Natural killer cell (primary cell): ENCODE data around the gene ANKRD44. TPM values are rescaled to one million over a fixed set of nuclear protein-coding genes. Genes with fewer than 3 reads are reported as not detected.

Source experiments
- ATAC-seq, 3 donors: fragments of 150-1000 bp in 2 of 3; fragments of 200-7000 bp in 1 of 3; cut with Tn5 transposase; 1 replicate in 1 of 3; 2 replicates in 2 of 3; pipeline ENCODE4 v1.10.0; 2021; ENCODE audit warnings: mild to moderate bottlenecking in 2 of 3, moderate library complexity in 2 of 3
- DNase-seq, 2 donors: peaks; one replicate each; pipeline versions ENCODE4 v3.0.0 to v3.0.0-alpha.2; 2013 to 2021; ENCODE audit warnings: mixed read lengths in 1 of 2
- H3K27ac ChIP-seq: one replicate; pipeline ENCODE4 v1.5.1; 2013; ENCODE audit warnings: mild to moderate bottlenecking, low read length
- H3K27me3 ChIP-seq: one replicate; pipeline ENCODE4 v1.6.1; 2013; ENCODE audit warnings: low read length; ENCODE audit not compliant: control insufficient read depth, insufficient read depth
- H3K36me3 ChIP-seq: one replicate; pipeline ENCODE4 v1.6.1; 2013; ENCODE audit warnings: low read length; ENCODE audit not compliant: control insufficient read depth, insufficient read depth
- H3K4me1 ChIP-seq: one replicate; pipeline ENCODE4 v1.6.1; 2013; ENCODE audit warnings: low read length; ENCODE audit not compliant: control insufficient read depth, insufficient read depth
- H3K4me3 ChIP-seq: one replicate; pipeline ENCODE4 v1.5.1; 2013; ENCODE audit warnings: low read length
- H3K9me3 ChIP-seq: one replicate; pipeline ENCODE4 v1.6.1; 2013; ENCODE audit warnings: low read length; ENCODE audit not compliant: control insufficient read depth, insufficient read depth
- H3K27ac Mint-ChIP-seq, 2 donors: one replicate each; pipeline ENCODE4 v1.8.0; 2022; ENCODE audit warnings: mild to moderate bottlenecking in 2 of 2, mixed read lengths in 2 of 2, moderate library complexity in 1 of 2
- H3K27me3 Mint-ChIP-seq, 2 donors: one replicate each; pipeline ENCODE4 v1.8.0; 2022; ENCODE audit warnings: low read depth in 2 of 2, mixed read lengths in 2 of 2
- H3K36me3 Mint-ChIP-seq: one replicate; pipeline ENCODE4 v1.8.0; 2022; ENCODE audit warnings: mixed read lengths
- H3K4me1 Mint-ChIP-seq, 2 donors: one replicate each; pipeline ENCODE4 v1.8.0; 2022; ENCODE audit warnings: mixed read lengths in 2 of 2
- H3K4me3 Mint-ChIP-seq: one replicate; pipeline ENCODE4 v1.8.0; 2022; ENCODE audit warnings: mild to moderate bottlenecking, moderate library complexity, mixed read lengths
- H3K9me3 Mint-ChIP-seq, 2 donors: one replicate each; pipeline ENCODE4 v1.8.0; 2022; ENCODE audit warnings: mixed read lengths in 2 of 2
- WGBS: methylation state at CpG from one replicate; pipeline ENCODE4 v1.1.7; 2013; ENCODE audit warnings: missing lambda C conversion rate; ENCODE audit not compliant: insufficient coverage; 5-methylcytosine and 5-hydroxymethylcytosine counted together
- intact Hi-C: fragments of 100-400 bp; cut with micrococcal nuclease; formaldehyde crosslinking; loops from one replicate; pipeline ENCODE4 v1.14.2; 2022
- total RNA-seq, 4 donors: library from RNA; stranded (reverse); fragments of 120-200 nt in 1 of 4; gene quantifications; one replicate each; pipeline versions ENCODE4 v1.2.3 to v1.2.4, GENCODE V29; 2013 to 2022
- TF ChIP-seq, protein P1 (sequence below): fragments of 200-600 bp; IDR thresholded peaks from one replicate; pipeline ENCODE4 v1.8.0; 2022; ENCODE audit warnings: antibody characterized with exemption

The ANKRD44 gene
- total RNA-seq, 3 donors from 2014 or later (not counting 1 experiment from before 2014, with no cell fraction given), result 252 to 376 (median 311) TPM

DNA sequence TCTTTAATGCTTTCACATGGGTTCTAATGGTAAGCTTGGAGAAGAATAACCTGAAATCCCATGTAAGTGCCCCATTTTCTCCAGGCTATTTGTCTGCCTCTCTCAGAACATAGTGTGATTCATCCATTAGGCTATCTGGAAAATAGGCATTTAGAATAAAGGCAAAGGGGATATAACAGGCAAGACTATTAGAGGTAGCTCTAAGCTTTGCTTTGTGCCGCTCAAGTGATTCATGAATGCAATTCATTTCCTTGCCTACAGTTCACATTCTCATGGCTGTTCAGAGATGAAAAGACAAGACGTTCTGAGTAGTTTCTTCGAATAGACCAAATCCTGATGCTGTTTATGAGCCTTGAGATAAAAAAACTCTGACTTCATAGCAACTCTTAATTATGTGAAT is 101.7 kb downstream of the ANKRD44 start:
- 0% methylated on average over 1 of the region's 3 CpGs for WGBS
- H3K36me3 ChIP-seq, result peaks cover 13% of the 10 kb centered on the region
- Mint-ChIP-seq H3K36me3 (no peaks in the 10 kb centered on the region), H3K27me3 (no peaks in the 10 kb centered on the region), H3K4me1 (peaks cover 96 to 98% of the 10 kb centered on the region in 2 donors), H3K9me3 (no peaks in the 10 kb centered on the region), H3K27ac (peak overlapping the region; percentile 91 to 96), H3K4me3 (peak overlapping the region; percentile 53)
- DNase-seq (peak in 1 of 2 donors; percentile 52), ATAC-seq (no peak)
- H3K4me1 ChIP-seq, result peaks cover 83% of the 10 kb centered on the region
- intact Hi-C loops, result no loop called here
- no peaks in the 10 kb centered on the region for H3K27me3 ChIP-seq
- peak overlapping the region; percentile 91 for H3K27ac ChIP-seq
- no peak overlapping the region for H3K4me3 ChIP-seq
- H3K9me3 ChIP-seq, result no peaks in the 10 kb centered on the region
- TF ChIP-seq, protein P1, sequence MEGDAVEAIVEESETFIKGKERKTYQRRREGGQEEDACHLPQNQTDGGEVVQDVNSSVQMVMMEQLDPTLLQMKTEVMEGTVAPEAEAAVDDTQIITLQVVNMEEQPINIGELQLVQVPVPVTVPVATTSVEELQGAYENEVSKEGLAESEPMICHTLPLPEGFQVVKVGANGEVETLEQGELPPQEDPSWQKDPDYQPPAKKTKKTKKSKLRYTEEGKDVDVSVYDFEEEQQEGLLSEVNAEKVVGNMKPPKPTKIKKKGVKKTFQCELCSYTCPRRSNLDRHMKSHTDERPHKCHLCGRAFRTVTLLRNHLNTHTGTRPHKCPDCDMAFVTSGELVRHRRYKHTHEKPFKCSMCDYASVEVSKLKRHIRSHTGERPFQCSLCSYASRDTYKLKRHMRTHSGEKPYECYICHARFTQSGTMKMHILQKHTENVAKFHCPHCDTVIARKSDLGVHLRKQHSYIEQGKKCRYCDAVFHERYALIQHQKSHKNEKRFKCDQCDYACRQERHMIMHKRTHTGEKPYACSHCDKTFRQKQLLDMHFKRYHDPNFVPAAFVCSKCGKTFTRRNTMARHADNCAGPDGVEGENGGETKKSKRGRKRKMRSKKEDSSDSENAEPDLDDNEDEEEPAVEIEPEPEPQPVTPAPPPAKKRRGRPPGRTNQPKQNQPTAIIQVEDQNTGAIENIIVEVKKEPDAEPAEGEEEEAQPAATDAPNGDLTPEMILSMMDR, result no peak

DNA sequence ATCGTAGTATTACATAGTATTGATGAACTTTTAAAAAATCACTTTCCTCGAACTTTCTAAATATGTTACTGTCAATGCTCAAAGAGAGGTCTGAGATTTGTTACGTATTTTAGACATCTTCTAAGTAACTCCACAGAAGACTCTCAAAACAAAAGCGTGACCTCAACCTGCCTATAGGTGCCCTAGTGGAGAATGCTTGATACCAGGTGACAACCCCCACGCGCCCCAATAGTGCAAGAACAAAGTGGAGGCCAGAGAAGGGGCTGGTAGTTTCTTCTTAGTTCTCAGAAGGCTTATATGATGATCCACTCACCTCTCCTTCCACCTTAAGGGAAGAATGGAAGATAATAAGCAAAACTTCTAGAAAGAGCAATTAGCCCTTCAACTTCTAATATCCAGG is 102.6 kb downstream of the ANKRD44 start:
- Histone ChIP-seq H3K4me1 (peaks cover 82% of the 10 kb centered on the region), H3K36me3 (peaks cover 19% of the 10 kb centered on the region), H3K4me3 (no peak overlapping the region), H3K27ac (peak overlapping the region; percentile 91), H3K27me3 (no peaks in the 10 kb centered on the region), H3K9me3 (no peaks in the 10 kb centered on the region)
- intact Hi-C loops, result no loop called here
- TF ChIP-seq, protein P1, result no peak
- H3K27me3 Mint-ChIP-seq, result no peaks in the 10 kb centered on the region
- ATAC-seq (no peak), DNase-seq (peak in 1 of 2 donors; percentile 53)
- peak overlapping the region; percentile 78 for H3K4me3 Mint-ChIP-seq
- H3K27ac Mint-ChIP-seq, result peak overlapping the region; percentile 91 to 96
- H3K9me3 Mint-ChIP-seq, result no peaks in the 10 kb centered on the region
- WGBS, result 80% methylated on average over 1 of the region's 6 CpGs
- peaks cover 94 to 96% of the 10 kb centered on the region in 2 donors for H3K4me1 Mint-ChIP-seq
- no peaks in the 10 kb centered on the region for H3K36me3 Mint-ChIP-seq

DNA sequence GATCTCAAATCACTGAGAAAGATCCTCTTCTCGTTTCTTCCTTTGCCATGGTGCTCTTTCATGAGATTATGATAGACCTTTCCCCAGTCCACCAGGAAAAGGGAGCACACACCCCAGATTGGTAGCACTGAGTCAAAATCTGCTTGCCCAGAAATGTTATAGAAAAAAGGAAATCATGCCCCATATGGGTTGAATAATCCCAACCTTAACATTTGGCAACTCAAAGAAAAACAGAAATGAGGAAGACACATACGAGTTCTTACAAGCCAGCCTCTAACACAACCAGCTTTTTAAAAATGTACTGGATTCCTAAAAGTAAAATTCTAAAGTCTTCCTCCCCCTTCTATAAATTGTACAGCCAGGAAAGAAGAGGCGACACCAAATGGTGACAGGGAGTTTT is 103.0 kb downstream of the ANKRD44 start:
- no peak for DNase-seq
- TF ChIP-seq, protein P1, result no peak

GRCh38 chr2:197207106-197207505 is 103.5 kb downstream of the ANKRD44 start:
- Histone ChIP-seq H3K9me3 (no peaks in the 10 kb centered on the region), H3K27me3 (no peaks in the 10 kb centered on the region), H3K27ac (peak overlapping the region; percentile 91), H3K4me1 (peaks cover 76% of the 10 kb centered on the region), H3K36me3 (peaks cover 22% of the 10 kb centered on the region), H3K4me3 (no peak overlapping the region)
- no peak for DNase-seq
- Mint-ChIP-seq H3K4me1 (peaks cover 91 to 93% of the 10 kb centered on the region in 2 donors), H3K4me3 (peak overlapping the region; percentile 78), H3K9me3 (no peaks in the 10 kb centered on the region), H3K27me3 (no peaks in the 10 kb centered on the region), H3K36me3 (peaks cover 4% of the 10 kb centered on the region), H3K27ac (peak overlapping the region; percentile 91 to 96)
- TF ChIP-seq, protein P1, result no peak
- ATAC-seq, result no peak
- 71% methylated on average over 2 of the region's 2 CpGs for WGBS
- intact Hi-C loops, result loop anchor here (2.0 kb wide), 1 partner anchor 32 kb away; no protein-coding TSS in a partner anchor

More for the DNA sequence above, 103.0 kb downstream of the ANKRD44 start:
- no peaks in the 10 kb centered on the region for H3K9me3 ChIP-seq
- WGBS, result 17% methylated on average over 2 of the region's 3 CpGs
- Mint-ChIP-seq H3K9me3 (no peaks in the 10 kb centered on the region), H3K27ac (peak overlapping the region; percentile 91 to 96), H3K4me1 (peaks cover 92 to 94% of the 10 kb centered on the region in 2 donors), H3K36me3 (no peaks in the 10 kb centered on the region), H3K27me3 (no peaks in the 10 kb centered on the region), H3K4me3 (peak overlapping the region; percentile 78)
- ATAC-seq, result no peak
- peaks cover 21% of the 10 kb centered on the region for H3K36me3 ChIP-seq
- no peaks in the 10 kb centered on the region for H3K27me3 ChIP-seq
- intact Hi-C loops, result loop anchor here (2.0 kb wide), 1 partner anchor 31 kb away; no protein-coding TSS in a partner anchor
- peaks cover 77% of the 10 kb centered on the region for H3K4me1 ChIP-seq
- H3K4me3 ChIP-seq, result no peak overlapping the region
- H3K27ac ChIP-seq, result peak overlapping the region; percentile 91
